Peyer's patch (tissue), 4 donors: ENCODE results near the gene HOXB8. TPM values are rescaled to one million over a fixed set of nuclear protein-coding genes. Genes with fewer than 3 reads are reported as not detected.

Source experiments
- DNase-seq, 3 donors: peaks; one replicate each; pipeline ENCODE4 v3.0.0-alpha.2; 2017 to 2019
- H3K27ac ChIP-seq, 4 donors: fragments of 200-600 bp; sonication (generic); one replicate each; pipeline ENCODE4 v1.5.1; 2016 to 2019
- H3K27me3 ChIP-seq, 2 donors: fragments of 200-600 bp; sonication (generic); one replicate each; pipeline ENCODE4 v1.5.1; 2019
- H3K36me3 ChIP-seq, 3 donors: fragments of 200-600 bp; sonication (generic); one replicate each; pipeline ENCODE4 v1.5.1; 2016 to 2019
- H3K4me1 ChIP-seq, 4 donors: fragments of 200-600 bp; sonication (generic); one replicate each; pipeline ENCODE4 v1.5.1; 2016 to 2019
- H3K4me3 ChIP-seq, 4 donors: fragments of 200-600 bp; sonication (generic); 1 replicate in 3 of 4; 2 replicates in 1 of 4; pipeline ENCODE4 v1.5.1; 2016 to 2019; ENCODE audit warnings: mild to moderate bottlenecking in 1 of 4
- H3K9me3 ChIP-seq, 4 donors: fragments of 200-600 bp; sonication (generic); one replicate each; pipeline ENCODE4 v1.5.1; 2016 to 2019; ENCODE audit warnings: mild to moderate bottlenecking in 1 of 4
- CTCF ChIP-seq, 6 experiments: fragments of 450-650 bp in 4 of 6; fragments of 200-600 bp in 2 of 6; sonication (generic) in 1 of 6; IDR thresholded peaks; one replicate each; pipeline ENCODE4 v1.5.1; 2017 to 2019; ENCODE audit warnings: antibody characterized with exemption in 6 of 6, mild to moderate bottlenecking in 3 of 6, moderate library complexity in 1 of 6
- POLR2A ChIP-seq, 2 donors: fragments of 450-650 bp; IDR thresholded peaks; one replicate each; pipeline ENCODE4 v1.5.1; 2017; ENCODE audit warnings: antibody characterized with exemption in 2 of 2, mild to moderate bottlenecking in 2 of 2, moderate library complexity in 2 of 2
- total RNA-seq, 4 donors: library from RNA; depleted of rRNA; stranded (reverse); fragments of >200 nt; gene quantifications; one replicate each; pipeline ENCODE4 v1.1.0, GENCODE V29; 2016

The HOXB8 gene
- total RNA-seq, 4 donors from 2014 or later: 1.8 to 21.2 (median 14.9) TPM

GRCh38 chr17:48568499-48569239 is 46.4 kb downstream of the HOXB8 start:
- Histone ChIP-seq H3K27me3 (no peaks in the 10 kb centered on the region), H3K9me3 (no peaks in the 10 kb centered on the region), H3K36me3 (peaks cover 0 to 12% (median 0%) of the 10 kb centered on the region in 3 donors), H3K27ac (peak overlapping the region in 3 of 4 donors; percentile 34 to 92 (median 79)), H3K4me1 (peaks cover 0 to 65% (median 2%) of the 10 kb centered on the region in 4 donors), H3K4me3 (peak overlapping the region in 2 of 4 donors; percentile 3 to 27)
- DNase-seq: peak in 1 of 3 donors; percentile 48
- TF ChIP-seq CTCF (IDR thresholded peaks at IDR 0.05) (no peak), POLR2A (IDR thresholded peaks at IDR 0.05) (no peak)

DNA sequence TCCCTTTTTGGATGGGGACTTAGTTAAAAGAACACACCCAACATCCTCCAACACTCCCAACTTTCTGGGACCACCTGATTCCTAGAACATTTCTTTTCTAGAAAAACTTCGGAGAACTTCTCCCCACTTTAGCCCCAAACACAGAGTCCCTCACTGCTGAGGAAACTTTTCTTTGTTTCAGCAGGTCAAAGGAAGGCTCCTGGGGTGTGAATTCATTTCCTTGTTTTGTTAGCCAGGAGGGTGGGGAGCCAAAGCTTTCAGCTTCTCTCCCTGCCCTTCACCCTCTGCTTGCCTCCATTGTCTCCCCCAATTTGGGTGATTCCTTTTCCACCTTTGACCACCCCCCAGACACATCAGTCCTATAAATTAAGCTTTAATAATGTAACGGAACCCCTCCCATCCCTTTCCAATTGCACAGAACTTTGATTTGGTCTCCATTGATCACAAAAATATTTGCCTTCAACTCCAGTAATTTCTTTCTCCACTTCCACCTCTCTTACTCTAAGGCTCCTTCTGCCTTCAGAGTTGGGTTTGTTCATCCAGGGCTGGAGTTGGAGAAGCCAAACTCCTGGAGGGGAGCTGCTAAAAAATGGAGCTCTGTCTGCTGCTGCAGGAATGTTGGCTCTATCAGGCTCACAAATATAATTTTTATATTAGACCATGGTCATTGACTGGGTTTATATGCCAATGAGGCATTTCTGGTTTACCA is 47.3 kb downstream of the HOXB8 start:
- DNase-seq: no peak
- Histone ChIP-seq H3K4me3 (peak overlapping the region in 1 of 4 donors; percentile 27), H3K27me3 (no peaks in the 10 kb centered on the region)

DNA sequence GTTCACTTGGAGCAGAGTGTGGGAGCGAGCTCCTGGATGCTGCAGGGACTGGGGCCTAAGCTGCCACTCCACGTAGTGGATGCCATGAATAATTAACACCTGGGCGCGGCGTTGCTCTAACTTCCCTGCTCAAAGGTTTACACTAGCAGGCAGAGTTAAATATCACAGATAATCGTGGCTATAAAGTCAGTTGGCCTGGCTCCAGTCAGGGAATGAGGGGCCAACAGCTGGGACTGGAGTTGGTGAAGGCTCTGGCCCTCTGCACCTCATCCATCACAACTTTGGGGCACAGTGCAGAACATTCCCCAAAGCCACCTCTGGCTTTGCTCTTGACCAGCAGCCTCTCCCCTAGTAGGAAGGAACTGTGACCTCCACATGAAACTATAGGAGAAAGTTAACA is 47.9 kb downstream of the HOXB8 start:
- peak in 2 of 3 donors; percentile 69 to 74 for DNase-seq
- Histone ChIP-seq H3K4me3 (no peak overlapping the region), H3K9me3 (no peaks in the 10 kb centered on the region), H3K36me3 (peaks cover 0 to 12% (median 0%) of the 10 kb centered on the region in 3 donors), H3K27ac (peak overlapping the region in 3 of 4 donors; percentile 17 to 92 (median 79)), H3K27me3 (no peaks in the 10 kb centered on the region), H3K4me1 (peaks cover 0 to 76% (median 2%) of the 10 kb centered on the region in 4 donors)
- TF ChIP-seq POLR2A (IDR thresholded peaks at IDR 0.05): no peak
- no peak for TF ChIP-seq CTCF (IDR thresholded peaks at IDR 0.05)

More for the DNA sequence above, 47.3 kb downstream of the HOXB8 start:
- Histone ChIP-seq H3K9me3 (no peaks in the 10 kb centered on the region), H3K36me3 (peaks cover 0 to 12% (median 0%) of the 10 kb centered on the region in 3 donors), H3K27ac (peak overlapping the region in 2 of 4 donors; percentile 79 to 92), H3K4me1 (peaks cover 0 to 73% (median 2%) of the 10 kb centered on the region in 4 donors)
- TF ChIP-seq POLR2A (IDR thresholded peaks at IDR 0.05): no peak
- no peak for TF ChIP-seq CTCF (IDR thresholded peaks at IDR 0.05)

DNA sequence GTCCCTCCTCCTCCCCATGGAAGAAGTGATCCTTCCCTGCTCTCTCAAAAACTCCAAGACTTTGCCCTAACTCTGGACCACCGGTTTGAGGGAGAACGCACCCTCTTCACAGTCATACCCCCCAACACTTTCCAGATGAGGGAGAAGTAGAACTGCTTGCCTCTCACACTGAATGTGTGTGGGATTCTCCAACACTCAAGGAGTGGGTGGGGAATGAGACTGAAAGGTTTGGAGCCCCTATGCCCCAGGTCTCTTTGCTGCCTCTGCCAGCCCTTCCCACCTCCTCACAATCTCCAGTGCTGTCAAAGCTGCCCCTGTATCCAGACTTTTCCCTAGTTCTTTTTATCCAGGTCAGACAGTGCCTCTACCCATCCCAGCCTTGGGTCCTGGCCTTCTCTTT is 48.4 kb downstream of the HOXB8 start:
- TF ChIP-seq CTCF (IDR thresholded peaks at IDR 0.05) (no peak), POLR2A (IDR thresholded peaks at IDR 0.05) (no peak)
- no peak for DNase-seq
- Histone ChIP-seq H3K4me1 (peaks cover 0 to 76% (median 2%) of the 10 kb centered on the region in 4 donors), H3K36me3 (peaks cover 0 to 12% (median 0%) of the 10 kb centered on the region in 3 donors), H3K4me3 (no peak overlapping the region), H3K27ac (peak overlapping the region in 3 of 4 donors; percentile 17 to 92 (median 79)), H3K27me3 (no peaks in the 10 kb centered on the region), H3K9me3 (no peaks in the 10 kb centered on the region)

DNA sequence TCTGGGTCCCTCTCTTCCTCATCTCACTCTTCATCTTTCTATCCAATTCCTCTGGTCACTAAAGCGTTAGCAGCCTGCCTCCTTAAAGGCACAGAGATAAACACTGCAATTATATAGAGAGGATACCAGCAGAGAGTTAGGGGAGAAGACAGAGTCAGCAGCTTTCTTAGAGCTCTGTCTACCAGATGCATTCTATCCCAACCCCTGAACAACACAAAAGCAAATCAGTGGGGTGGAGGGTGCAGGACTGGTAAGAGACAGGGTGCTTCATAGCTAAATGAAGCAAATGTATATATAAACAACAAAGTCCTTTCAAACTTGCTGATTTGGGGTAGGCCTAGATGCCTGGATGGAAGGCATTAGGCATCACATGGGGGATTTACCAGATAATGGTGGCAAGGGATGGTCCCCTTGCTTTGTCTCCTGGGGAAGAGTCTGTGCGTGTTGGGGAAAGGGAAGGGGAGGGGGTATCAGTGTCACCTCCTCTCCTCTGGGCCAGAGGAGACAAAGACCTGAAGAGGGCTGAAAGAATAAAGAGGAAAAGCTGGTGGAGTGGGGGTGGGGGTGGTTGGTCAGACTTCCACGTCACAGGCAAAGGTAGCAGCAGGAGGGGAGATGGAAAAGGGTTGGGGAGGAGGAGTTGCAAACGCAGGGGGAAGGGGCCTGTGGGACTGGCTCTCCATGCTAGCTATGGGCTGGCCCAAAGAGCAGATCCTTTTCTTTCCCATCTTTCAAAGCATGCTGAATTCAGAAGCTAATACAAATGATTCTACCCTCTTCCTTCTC is 49.0 kb downstream of the HOXB8 start:
- H3K27me3 ChIP-seq: no peaks in the 10 kb centered on the region
- peak overlapping the region in 1 of 4 donors; percentile 79 for H3K27ac ChIP-seq
- H3K4me3 ChIP-seq: no peak overlapping the region

More for the DNA sequence above, 49.0 kb downstream of the HOXB8 start:
- Histone ChIP-seq H3K4me1 (peaks cover 0 to 80% (median 2%) of the 10 kb centered on the region in 4 donors), H3K36me3 (peaks cover 0 to 7% (median 0%) of the 10 kb centered on the region in 3 donors), H3K9me3 (no peaks in the 10 kb centered on the region)
- peak in 1 of 3 donors; percentile 11 for DNase-seq
- no peak for TF ChIP-seq CTCF (IDR thresholded peaks at IDR 0.05)
- TF ChIP-seq POLR2A (IDR thresholded peaks at IDR 0.05): no peak
